ENCODE results near the gene SPG21. TPM values are rescaled to one million over a fixed set of nuclear protein-coding genes. Genes with fewer than 3 reads are reported as not detected.
A peak's percentile ranks its signal among the peaks of the same experiment; 100 is the strongest.

SPG21 gene
- total and polyA plus RNA-seq, 2 of the 13 experiments (the other 11 are each of a cell fraction or from before 2014, with no cell fraction given) = 36.7 to 42.4 TPM

DNA sequence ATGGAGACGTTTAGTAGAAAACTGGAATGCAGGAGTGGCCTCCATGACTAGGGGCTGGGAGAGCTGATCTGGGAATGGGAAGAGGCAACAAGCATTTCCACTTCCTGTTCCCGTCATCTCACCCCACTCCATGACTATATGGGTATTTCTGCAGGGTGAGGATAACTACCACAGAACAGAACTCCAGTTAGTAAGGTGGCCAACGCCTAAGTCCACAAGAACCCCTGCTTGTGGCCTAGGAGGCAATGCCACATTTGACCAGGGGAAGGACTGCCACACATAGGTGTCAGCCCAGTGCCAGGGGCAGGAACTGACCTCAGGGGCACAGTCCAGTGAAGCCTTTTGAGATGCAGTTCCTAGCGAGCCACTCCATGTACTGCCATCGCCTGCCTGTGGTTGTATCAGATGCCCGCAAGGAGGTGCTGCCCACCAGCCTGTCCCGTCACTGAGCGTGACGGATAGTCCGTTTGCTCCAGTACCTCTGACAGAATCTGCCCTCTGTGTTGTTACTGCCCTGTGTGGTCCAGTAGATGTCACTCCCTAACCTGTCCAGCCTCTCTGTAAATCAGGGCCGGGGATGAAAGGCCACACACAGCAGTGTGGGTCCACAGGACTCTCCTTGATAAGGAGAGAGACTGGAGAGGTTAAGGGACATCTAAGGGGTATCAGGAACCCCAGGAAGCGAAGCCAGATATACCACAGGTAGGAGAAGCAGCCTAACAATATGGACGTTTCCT lies 43.3 kb upstream of the SPG21 start (continued):
- TF ChIP-seq, protein P1, sequence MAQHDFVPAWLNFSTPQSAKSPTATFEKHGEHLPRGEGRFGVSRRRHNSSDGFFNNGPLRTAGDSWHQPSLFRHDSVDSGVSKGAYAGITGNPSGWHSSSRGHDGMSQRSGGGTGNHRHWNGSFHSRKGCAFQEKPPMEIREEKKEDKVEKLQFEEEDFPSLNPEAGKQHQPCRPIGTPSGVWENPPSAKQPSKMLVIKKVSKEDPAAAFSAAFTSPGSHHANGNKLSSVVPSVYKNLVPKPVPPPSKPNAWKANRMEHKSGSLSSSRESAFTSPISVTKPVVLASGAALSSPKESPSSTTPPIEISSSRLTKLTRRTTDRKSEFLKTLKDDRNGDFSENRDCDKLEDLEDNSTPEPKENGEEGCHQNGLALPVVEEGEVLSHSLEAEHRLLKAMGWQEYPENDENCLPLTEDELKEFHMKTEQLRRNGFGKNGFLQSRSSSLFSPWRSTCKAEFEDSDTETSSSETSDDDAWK (CRISPR knock-in tag; IDR thresholded peaks at IDR 0.05) = no peak
- peak; percentile 25; the same call in 1 of the 2 replicates for TF ChIP-seq KLF11 (CRISPR knock-in tag; IDR thresholded peaks at IDR 0.05)
- no peak for TF ChIP-seq ZNF136 (CRISPR knock-in tag; IDR thresholded peaks at IDR 0.05; ENCODE audit: low read depth)
- TF ChIP-seq ZFP91 (CRISPR knock-in tag; IDR thresholded peaks at IDR 0.05; ENCODE audit: borderline replicate concordance) = peak; percentile 85
- TF ChIP-seq ZNF777 (CRISPR knock-in tag; IDR thresholded peaks at IDR 0.05) = no peak
- no peak for TF ChIP-seq RBM22 (optimal IDR thresholded peaks at IDR 0.05; ENCODE audit: low read length)
- 0 out of 2 replicates have a peak, but pooled peaks have one; percentile 43 for TF ChIP-seq SNAPC5 (CRISPR knock-in tag; IDR thresholded peaks at IDR 0.05; ENCODE audit: borderline replicate concordance)
- TF ChIP-seq FOXA3 (CRISPR knock-in tag; IDR thresholded peaks at IDR 0.05) = peak; percentile 67; the same call in 1 of the 2 replicates
- TF ChIP-seq ZNF570 (CRISPR knock-in tag; IDR thresholded peaks at IDR 0.05; ENCODE audit: borderline replicate concordance) = no peak
- TF ChIP-seq, protein P2, sequence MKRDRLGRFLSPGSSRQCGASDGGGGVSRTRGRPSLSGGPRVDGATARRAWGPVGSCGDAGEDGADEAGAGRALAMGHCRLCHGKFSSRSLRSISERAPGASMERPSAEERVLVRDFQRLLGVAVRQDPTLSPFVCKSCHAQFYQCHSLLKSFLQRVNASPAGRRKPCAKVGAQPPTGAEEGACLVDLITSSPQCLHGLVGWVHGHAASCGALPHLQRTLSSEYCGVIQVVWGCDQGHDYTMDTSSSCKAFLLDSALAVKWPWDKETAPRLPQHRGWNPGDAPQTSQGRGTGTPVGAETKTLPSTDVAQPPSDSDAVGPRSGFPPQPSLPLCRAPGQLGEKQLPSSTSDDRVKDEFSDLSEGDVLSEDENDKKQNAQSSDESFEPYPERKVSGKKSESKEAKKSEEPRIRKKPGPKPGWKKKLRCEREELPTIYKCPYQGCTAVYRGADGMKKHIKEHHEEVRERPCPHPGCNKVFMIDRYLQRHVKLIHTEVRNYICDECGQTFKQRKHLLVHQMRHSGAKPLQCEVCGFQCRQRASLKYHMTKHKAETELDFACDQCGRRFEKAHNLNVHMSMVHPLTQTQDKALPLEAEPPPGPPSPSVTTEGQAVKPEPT (CRISPR knock-in tag; IDR thresholded peaks at IDR 0.05; ENCODE audit: low read depth) = no peak
- no peak for TF ChIP-seq TFDP1 (CRISPR knock-in tag; IDR thresholded peaks at IDR 0.05; ENCODE audit: borderline replicate concordance)
- no peak for TF ChIP-seq MYNN (CRISPR knock-in tag; IDR thresholded peaks at IDR 0.05; ENCODE audit: low read depth)
- TF ChIP-seq ZNF775 (CRISPR knock-in tag; IDR thresholded peaks at IDR 0.05; ENCODE audit: borderline replicate concordance) = no peak
- no peak for TF ChIP-seq ZBTB1 (CRISPR knock-in tag; IDR thresholded peaks at IDR 0.05; ENCODE audit: borderline replicate concordance)
- TF ChIP-seq CCDC6 (CRISPR knock-in tag; IDR thresholded peaks at IDR 0.05) = peak; percentile 73; the same call in 1 of the 2 replicates
- TF ChIP-seq ZBTB26 (CRISPR knock-in tag; IDR thresholded peaks at IDR 0.05; ENCODE audit: borderline replicate concordance) = 0 out of 2 replicates have a peak, but pooled peaks have one; percentile 66
- TF ChIP-seq HOXD1 (CRISPR knock-in tag; IDR thresholded peaks at IDR 0.05) = no peak
- peak; percentile 38; the same call in 1 of the 2 replicates for TF ChIP-seq NCOA2 (CRISPR knock-in tag; IDR thresholded peaks at IDR 0.05)
- peak; percentile 15 for TF ChIP-seq HNRNPLL (IDR thresholded peaks at IDR 0.05; ENCODE audit: low read depth, low read length, poor library complexity, severe bottlenecking)
- peak; percentile 77 for TF ChIP-seq MYPOP (CRISPR knock-in tag; IDR thresholded peaks at IDR 0.05)
